Thoracic aorta (tissue), 2 donors: ENCODE data around the gene ADAMTS5. TPM values are rescaled to one million over a fixed set of nuclear protein-coding genes. Genes with fewer than 3 reads are reported as not detected.

Source experiments
- ATAC-seq: fragments of 150-250 bp; one replicate; pipeline ENCODE4 v1.8.0; 2017; ENCODE audit warnings: low read depth; ENCODE audit not compliant: insufficient number of reproducible peaks, low FRiP score
- DNase-seq: peaks from one replicate; pipeline ENCODE4 v3.0.0-alpha.2; 2020; ENCODE audit warnings: low spot score
- H3K27ac ChIP-seq, 2 donors: fragments of 200-600 bp; sonication (generic); 1 replicate in 1 of 2; 2 replicates in 1 of 2; pipeline ENCODE4 v1.5.1; 2016; ENCODE audit warnings: mild to moderate bottlenecking in 2 of 2, moderate library complexity in 2 of 2
- H3K27me3 ChIP-seq: fragments of 200-600 bp; sonication (generic); replicated peaks from 2 replicates; pipeline ENCODE4 v1.6.0; 2016; ENCODE audit warnings: mild to moderate bottlenecking; ENCODE audit not compliant: insufficient read depth
- H3K36me3 ChIP-seq: fragments of 200-600 bp; sonication (generic); one replicate; pipeline ENCODE4 v1.5.1; 2016
- H3K4me1 ChIP-seq, 2 donors: fragments of 200-600 bp; sonication (generic); 1 replicate in 1 of 2; 2 replicates in 1 of 2; pipeline versions ENCODE4 v1.5.1 to v1.6.0; 2016; ENCODE audit warnings: low read depth in 2 of 2, mild to moderate bottlenecking in 1 of 2; ENCODE audit not compliant: control insufficient read depth in 1 of 2
- H3K4me3 ChIP-seq: fragments of 200-600 bp; sonication (generic); 2 replicates; pipeline ENCODE4 v1.5.1; 2016; ENCODE audit warnings: mild to moderate bottlenecking
- H3K9me3 ChIP-seq: fragments of 200-600 bp; sonication (generic); 2 replicates; pipeline ENCODE4 v1.5.1; 2016
- CTCF ChIP-seq: fragments of 200-600 bp; sonication (generic); IDR thresholded peaks from one replicate; pipeline ENCODE4 v1.5.1; 2019; ENCODE audit warnings: antibody characterized with exemption
- total RNA-seq, 2 donors: library from RNA; depleted of rRNA; stranded (reverse); fragments of >200 nt; gene quantifications; one replicate each; pipeline versions ENCODE4 v1.1.0 to v1.2.3, GENCODE V29; 2016

ADAMTS5 gene
- total RNA-seq, 2 donors from 2014 or later: 5.8 TPM

- DNase-seq: no peak
- no peak overlapping the region for H3K4me3 ChIP-seq
- no peaks in the 10 kb centered on the region for H3K4me1 ChIP-seq
- no peak for TF ChIP-seq CTCF
- H3K9me3 ChIP-seq: no peaks in the 10 kb centered on the region
- H3K36me3 ChIP-seq: no peaks in the 10 kb centered on the region
- no peak overlapping the region for H3K27ac ChIP-seq
- no peaks in the 10 kb centered on the region for H3K27me3 ChIP-seq
- ATAC-seq: no peak
These were observed 41.3 kb downstream of the ADAMTS5 start for GRCh38 chr21:26925636-26926035.

GRCh38 chr21:26925122-26925521, 41.8 kb downstream of the ADAMTS5 start:
- no peak for DNase-seq

GRCh38 chr21:26923986-26924385, 42.9 kb downstream of the ADAMTS5 start:
- Histone ChIP-seq H3K4me3 (no peak overlapping the region), H3K27me3 (no peaks in the 10 kb centered on the region), H3K27ac (no peak overlapping the region), H3K36me3 (no peaks in the 10 kb centered on the region), H3K9me3 (no peaks in the 10 kb centered on the region), H3K4me1 (no peaks in the 10 kb centered on the region)
- DNase-seq: no peak
- TF ChIP-seq CTCF: no peak
- ATAC-seq: no peak

More at GRCh38 chr21:26925122-26925521, 41.8 kb downstream of the ADAMTS5 start:
- Histone ChIP-seq H3K9me3 (no peaks in the 10 kb centered on the region), H3K27ac (no peak overlapping the region), H3K4me3 (no peak overlapping the region), H3K4me1 (no peaks in the 10 kb centered on the region), H3K36me3 (no peaks in the 10 kb centered on the region), H3K27me3 (no peaks in the 10 kb centered on the region)
- no peak for TF ChIP-seq CTCF
- ATAC-seq: no peak

GRCh38 chr21:26920055-26920454, 46.8 kb downstream of the ADAMTS5 start:
- Histone ChIP-seq H3K4me1 (no peaks in the 10 kb centered on the region), H3K27me3 (no peaks in the 10 kb centered on the region), H3K4me3 (no peak overlapping the region), H3K36me3 (no peaks in the 10 kb centered on the region), H3K9me3 (no peaks in the 10 kb centered on the region), H3K27ac (no peak overlapping the region)
- TF ChIP-seq CTCF: no peak
- no peak for ATAC-seq
- no peak for DNase-seq

- no peak for ATAC-seq
- Histone ChIP-seq H3K9me3 (no peaks in the 10 kb centered on the region), H3K4me3 (no peak overlapping the region), H3K27ac (no peak overlapping the region), H3K27me3 (no peaks in the 10 kb centered on the region), H3K4me1 (no peaks in the 10 kb centered on the region), H3K36me3 (no peaks in the 10 kb centered on the region)
- no peak for TF ChIP-seq CTCF
- DNase-seq: no peak
These were observed 48.4 kb downstream of the ADAMTS5 start for GRCh38 chr21:26918323-26919079.
